OCI-LY7 (cell line): ENCODE measurements around the gene ANO10. TPM values are rescaled to one million over a fixed set of nuclear protein-coding genes. Genes with fewer than 3 reads are reported as not detected.

Experiments
- BruUV-seq: library from RNA; stranded (reverse); fragments of 400-500 nt; replicated peaks from 2 replicates; lab custom pipeline; 2021; lab: Mats Ljungman, UMichigan
- CTCF ChIA-PET: fragments of 300-600 bp; sonication (Branson Sonifier 250); formaldehyde crosslinking; loops from one replicate; lab custom pipeline; 2022; ENCODE audit warnings: antibody characterized with exemption; ENCODE audit not compliant: unreplicated experiment; lab: Charles Lee
- POLR2A ChIA-PET: fragments of 300-600 bp; sonication (Branson Sonifier 250); formaldehyde crosslinking; loops from one replicate; lab custom pipeline; 2022; ENCODE audit warnings: antibody characterized with exemption; lab: Charles Lee
- DNase-seq: peaks from one replicate; pipeline ENCODE4 v3.0.0-alpha.2; 2015; ENCODE audit warnings: low spot score
- H2AFZ ChIP-seq: fragments of 200-600 bp; sonication (generic), shearing (Covaris generic); 2 replicates; pipeline ENCODE4 v1.6.1; 2014; ENCODE audit warnings: mild to moderate bottlenecking, antibody characterized with exemption, low read length, moderate library complexity
- H3K27ac ChIP-seq: fragments of 200-600 bp; sonication (generic); 2 replicates; pipeline ENCODE4 v1.5.1; 2014; ENCODE audit warnings: mixed run types, low read depth, mild to moderate bottlenecking, moderate library complexity, low read length, inconsistent platforms; ENCODE audit not compliant: poor library complexity, severe bottlenecking
- H3K36me3 ChIP-seq: fragments of 200-600 bp; sonication (generic); 2 replicates; pipeline ENCODE4 v1.6.1; 2014; ENCODE audit warnings: mild to moderate bottlenecking, antibody characterized with exemption, low read length, moderate library complexity, mixed read lengths; ENCODE audit not compliant: insufficient read depth
- H3K4me1 ChIP-seq: fragments of 200-600 bp; sonication (generic); 2 replicates; pipeline ENCODE4 v1.5.1; 2014; ENCODE audit warnings: mild to moderate bottlenecking, low read length; ENCODE audit not compliant: insufficient read depth, poor library complexity, severe bottlenecking
- H3K4me2 ChIP-seq: fragments of 200-600 bp; sonication (generic); 2 replicates; pipeline ENCODE4 v1.6.1; 2014; ENCODE audit warnings: mild to moderate bottlenecking, low read length
- H3K4me3 ChIP-seq: fragments of 200-600 bp; sonication (generic); 2 replicates; pipeline ENCODE4 v1.5.1; 2014; ENCODE audit warnings: mild to moderate bottlenecking, low read depth, low read length; ENCODE audit not compliant: poor library complexity, severe bottlenecking
- H3K79me2 ChIP-seq: fragments of 200-600 bp; sonication (generic); 2 replicates; pipeline ENCODE4 v1.6.1; 2016; ENCODE audit warnings: low read depth, mild to moderate bottlenecking, low read length, moderate library complexity, mixed read lengths; ENCODE audit not compliant: insufficient read depth
- H3K9me2 ChIP-seq: fragments of 200-600 bp; sonication (generic); 2 replicates; pipeline ENCODE4 v1.6.1; 2016; ENCODE audit warnings: mild to moderate bottlenecking, low read length, mixed read lengths; ENCODE audit not compliant: insufficient read depth
- H3K9me3 ChIP-seq: fragments of 200-600 bp; sonication (generic); 2 replicates; pipeline ENCODE4 v1.6.1; 2014; ENCODE audit warnings: mild to moderate bottlenecking, mixed run types, low read length, mixed read lengths
- H4K20me1 ChIP-seq: fragments of 200-600 bp; sonication (generic); 2 replicates; pipeline ENCODE4 v1.6.1; 2014; ENCODE audit warnings: mild to moderate bottlenecking, antibody characterized with exemption, low read length, moderate library complexity, mixed read lengths; ENCODE audit not compliant: insufficient read depth
- CTCF ChIP-seq: fragments of 200-600 bp; sonication (generic); conservative IDR thresholded peaks from 2 replicates; pipeline ENCODE4 v1.5.1; 2014; ENCODE audit warnings: mild to moderate bottlenecking, antibody characterized with exemption, low read length, moderate library complexity, mixed read lengths
- EZH2phosphoT487 ChIP-seq: fragments of 200-600 bp; sonication (generic); IDR thresholded peaks from 2 replicates; pipeline ENCODE4 v1.6.1; 2018; ENCODE audit warnings: low read depth, borderline replicate concordance, mild to moderate bottlenecking, mixed run types, antibody characterized with exemption, low read length, moderate library complexity, mixed read lengths
- intact Hi-C: fragments of 100-400 bp; cut with micrococcal nuclease; formaldehyde crosslinking; loops from one replicate; pipeline ENCODE4 v1.10.0; 2022; ENCODE audit not compliant: unreplicated experiment
- total RNA-seq, 2 experiments: library from RNA; depleted of rRNA in 1 of 2; stranded (reverse); fragments of >200 nt in 1 of 2; shearing (Covaris generic) in 1 of 2; gene quantifications; 2 replicates each; pipeline ENCODE4 v1.2.3, GENCODE V29; 2014 to 2022

The ANO10 gene
- total RNA-seq, 2 experiments from 2014 or later = 2.2 to 5.8 TPM

GRCh38 chr3:43638594-43639447 lies 17.0 kb upstream of the ANO10 start:
- TF ChIP-seq CTCF (peak; percentile 72), EZH2phosphoT487 (no peak)
- ChIA-PET CTCF (no interaction called here), POLR2A (no interaction called here)
- Histone ChIP-seq H3K27ac (no peak overlapping the region), H3K9me2 (no peaks in the 10 kb centered on the region), H3K79me2 (no peaks in the 10 kb centered on the region), H3K36me3 (no peaks in the 10 kb centered on the region), H3K4me3 (no peak overlapping the region), H2AFZ (peak overlapping the region; percentile 29; the same call in 1 of the 2 replicates), H4K20me1 (no peaks in the 10 kb centered on the region), H3K4me1 (no peaks in the 10 kb centered on the region), H3K9me3 (no peaks in the 10 kb centered on the region), H3K4me2 (no peak overlapping the region)
- BruUV-seq = no TSS peak
- DNase-seq = peak; percentile 37
- intact Hi-C loops = loop anchor here (1.0 kb wide), 1 partner anchor 95 kb away; no protein-coding TSS in a partner anchor

DNA sequence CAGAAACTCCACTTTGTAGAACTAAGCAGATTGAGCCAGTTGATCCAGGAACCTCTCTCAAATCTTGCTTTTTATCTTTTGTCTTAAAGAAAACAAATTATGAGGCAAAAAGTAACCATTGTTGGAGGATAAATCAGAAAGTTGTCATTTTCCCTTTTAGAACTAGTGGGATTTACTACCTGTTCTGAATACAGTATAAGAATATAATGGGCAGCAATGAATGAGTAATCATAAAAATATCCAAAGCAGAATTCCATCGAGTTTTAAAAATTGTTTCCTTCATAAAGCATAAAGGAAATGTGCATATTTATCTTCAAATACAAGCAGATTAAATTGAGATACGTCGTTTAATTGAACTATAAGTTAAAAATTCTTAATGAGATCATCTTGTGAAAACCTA lies 15.9 kb upstream of the ANO10 start:
- no peaks in the 10 kb centered on the region for H3K4me1 ChIP-seq
- no peak overlapping the region for H3K4me2 ChIP-seq
- intact Hi-C loops = loop anchor here (1.0 kb wide), 1 partner anchor 93 kb away; no protein-coding TSS in a partner anchor
- no peaks in the 10 kb centered on the region for H4K20me1 ChIP-seq
- H3K4me3 ChIP-seq = no peak overlapping the region
- DNase-seq = no peak
- no peak for TF ChIP-seq CTCF
- no peak for TF ChIP-seq EZH2phosphoT487
- ChIA-PET CTCF (no interaction called here), POLR2A (no interaction called here)
- H3K9me3 ChIP-seq = no peaks in the 10 kb centered on the region
- H3K9me2 ChIP-seq = no peaks in the 10 kb centered on the region
- no peak overlapping the region for H3K27ac ChIP-seq
- no peaks in the 10 kb centered on the region for H3K79me2 ChIP-seq
- no TSS peak for BruUV-seq
- H3K36me3 ChIP-seq = no peaks in the 10 kb centered on the region
- H2AFZ ChIP-seq = no peak overlapping the region

DNA sequence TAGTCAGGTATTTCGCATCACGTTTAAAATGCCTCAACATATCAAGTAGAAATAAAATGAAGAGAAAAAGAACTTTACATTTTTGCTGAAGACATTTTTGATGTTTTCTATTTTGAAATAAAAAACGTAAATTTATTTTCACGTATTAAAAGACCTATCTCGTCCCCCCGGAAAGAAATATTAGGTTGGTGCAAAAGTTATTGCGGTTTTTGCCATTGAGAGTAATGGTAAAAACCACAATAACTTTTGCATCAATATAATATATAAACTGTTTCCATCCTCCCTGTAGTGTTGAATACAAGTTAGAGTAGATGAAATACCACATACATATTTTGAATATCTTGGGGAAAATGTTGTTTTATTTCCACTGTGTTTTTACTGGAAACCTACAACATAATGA lies 11.2 kb upstream of the ANO10 start:
- CTCF ChIA-PET = no interaction called here

More for the DNA sequence above, 11.2 kb upstream of the ANO10 start:
- Histone ChIP-seq H2AFZ (no peak overlapping the region), H3K9me2 (no peaks in the 10 kb centered on the region), H3K9me3 (no peaks in the 10 kb centered on the region), H3K4me3 (no peak overlapping the region), H3K36me3 (no peaks in the 10 kb centered on the region), H4K20me1 (no peaks in the 10 kb centered on the region), H3K79me2 (no peaks in the 10 kb centered on the region), H3K27ac (no peak overlapping the region), H3K4me1 (no peaks in the 10 kb centered on the region), H3K4me2 (no peak overlapping the region)
- POLR2A ChIA-PET = no interaction called here
- no TSS peak for BruUV-seq
- intact Hi-C loops = no loop called here
- no peak for TF ChIP-seq EZH2phosphoT487
- no peak for TF ChIP-seq CTCF
- DNase-seq = no peak
